Right lobe of liver (tissue), 6 donors: ENCODE results near the gene MXD4. TPM values are rescaled to one million over a fixed set of nuclear protein-coding genes. Genes with fewer than 3 reads are reported as not detected.
"Not testable (repeated sequence)": the region's sequence is repeated elsewhere in the genome, so short reads cannot be mapped to it uniquely, and the experiment has no call there.

Experiments used
- ATAC-seq, 4 donors: fragments of 200-7000 bp; cut with Tn5 transposase; one replicate each; pipeline ENCODE4 v1.9.1; 2020; ENCODE audit warnings: mild to moderate bottlenecking in 4 of 4, moderate library complexity in 4 of 4
- DNase-seq, 3 donors: peaks; one replicate each; pipeline ENCODE4 v3.0.0-alpha.2; 2020
- H3K27ac ChIP-seq, 3 donors: fragments of 200-600 bp; one replicate each; pipeline ENCODE4 v1.8.0; 2022
- H3K27me3 ChIP-seq, 2 donors: fragments of 200-600 bp; one replicate each; pipeline ENCODE4 v1.8.0; 2022
- H3K36me3 ChIP-seq, 4 donors: fragments of 200-600 bp; sonication (generic) in 1 of 4; one replicate each; pipeline versions ENCODE4 v1.5.1 to v1.8.0; 2017 to 2022; ENCODE audit warnings: control low read depth in 1 of 4
- H3K4me1 ChIP-seq, 4 donors: fragments of 200-600 bp; sonication (generic) in 1 of 4; one replicate each; pipeline versions ENCODE4 v1.5.1 to v1.8.0; 2017 to 2022; ENCODE audit warnings: control low read depth in 1 of 4
- H3K4me3 ChIP-seq, 3 donors: fragments of 200-600 bp; one replicate each; pipeline ENCODE4 v1.8.0; 2022
- H3K9me3 ChIP-seq, 4 donors: fragments of 200-600 bp; sonication (generic) in 1 of 4; one replicate each; pipeline versions ENCODE4 v1.5.1 to v1.8.0; 2017 to 2022; ENCODE audit warnings: control low read depth in 1 of 4
- POLR2A ChIP-seq: fragments of 450-650 bp; IDR thresholded peaks from one replicate; pipeline ENCODE4 v1.6.1; 2017; ENCODE audit warnings: antibody characterized with exemption, mild to moderate bottlenecking
- WGBS: methylation state at CpG from one replicate; pipeline ENCODE4 v1.1.6; 2018; ENCODE audit warnings: low coverage, low lambda C conversion rate; ENCODE audit not compliant: insufficient coverage; ENCODE audit errors: missing lambda C conversion rate; 5-methylcytosine and 5-hydroxymethylcytosine counted together
- intact Hi-C, 2 donors: fragments of 100-400 bp; cut with DNase I; formaldehyde crosslinking; loops; one replicate each; pipeline versions ENCODE4 v1.11.2 to v1.14.1; 2022
- small RNA-seq, 2 experiments: library from RNA; depleted of rRNA; stranded (forward); fragments of <200 nt; gene quantifications; one replicate each; pipeline ENCODE3, GENCODE V24; 2016
- total RNA-seq, 6 experiments: library from RNA; depleted of rRNA in 2 of 6; stranded (reverse); fragments of >200 nt in 2 of 6; fragmentation: NEBNext Ultra II Directional in 3 of 6; extraction: Animal tissue kit (Norgen Biotek cat#: 25700) in 3 of 6; gene quantifications; one replicate each; pipeline versions ENCODE4 v1.1.0 to v1.2.4, GENCODE V29; 2016 to 2023
- TF ChIP-seq, protein P1 (sequence below), 4 donors: fragments of 200-600 bp in 3 of 4; fragments of 450-650 bp in 1 of 4; IDR thresholded peaks; one replicate each; pipeline versions ENCODE4 v1.5.1 to v1.8.0; 2016 to 2022; ENCODE audit warnings: antibody characterized with exemption in 4 of 4, mild to moderate bottlenecking in 2 of 4
- donor health status: DM: no; HTN: yes; CAD: no.
- donor health status: DM: no; HTN: no; CAD: no.
- donor health status: DM: no; HTN: no; CAD: no.
- donor health status: DM: no; HTN: yes; CAD: no.
- donor health status: DM: no; HTN: yes; CAD: no.

Gene MXD4
- total RNA-seq, 6 experiments from 2014 or later: 17.8 to 23.0 (median 19.7) TPM

DNA sequence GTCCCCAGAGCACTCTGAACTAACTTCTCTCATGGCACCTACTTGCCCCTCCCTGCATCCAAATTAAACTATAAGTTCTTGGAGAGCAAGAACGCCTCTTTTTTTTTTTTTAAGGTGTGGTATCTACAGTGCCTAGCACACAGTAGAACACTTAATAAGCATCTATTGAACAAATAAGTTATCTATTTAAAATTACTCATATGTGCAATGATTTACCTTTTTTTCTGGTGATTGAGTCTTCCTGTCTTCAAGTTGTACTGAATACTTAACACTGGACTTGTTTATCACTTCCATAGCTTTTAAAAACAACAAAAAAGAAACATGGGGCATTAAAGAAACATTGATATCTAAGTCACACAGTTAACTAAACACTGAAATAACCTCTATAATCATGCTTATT lies 49.1 kb downstream of the MXD4 start:
- Histone ChIP-seq H3K27ac (no peak overlapping the region), H3K9me3 (no peaks in the 10 kb centered on the region), H3K4me1 (no peaks in the 10 kb centered on the region), H3K36me3 (no peaks in the 10 kb centered on the region), H3K27me3 (no peaks in the 10 kb centered on the region), H3K4me3 (no peak overlapping the region)
- WGBS: 84% methylated on average over 1 of the region's 1 CpG
- DNase-seq (no peak), ATAC-seq (no peak)
- TF ChIP-seq, protein P1, sequence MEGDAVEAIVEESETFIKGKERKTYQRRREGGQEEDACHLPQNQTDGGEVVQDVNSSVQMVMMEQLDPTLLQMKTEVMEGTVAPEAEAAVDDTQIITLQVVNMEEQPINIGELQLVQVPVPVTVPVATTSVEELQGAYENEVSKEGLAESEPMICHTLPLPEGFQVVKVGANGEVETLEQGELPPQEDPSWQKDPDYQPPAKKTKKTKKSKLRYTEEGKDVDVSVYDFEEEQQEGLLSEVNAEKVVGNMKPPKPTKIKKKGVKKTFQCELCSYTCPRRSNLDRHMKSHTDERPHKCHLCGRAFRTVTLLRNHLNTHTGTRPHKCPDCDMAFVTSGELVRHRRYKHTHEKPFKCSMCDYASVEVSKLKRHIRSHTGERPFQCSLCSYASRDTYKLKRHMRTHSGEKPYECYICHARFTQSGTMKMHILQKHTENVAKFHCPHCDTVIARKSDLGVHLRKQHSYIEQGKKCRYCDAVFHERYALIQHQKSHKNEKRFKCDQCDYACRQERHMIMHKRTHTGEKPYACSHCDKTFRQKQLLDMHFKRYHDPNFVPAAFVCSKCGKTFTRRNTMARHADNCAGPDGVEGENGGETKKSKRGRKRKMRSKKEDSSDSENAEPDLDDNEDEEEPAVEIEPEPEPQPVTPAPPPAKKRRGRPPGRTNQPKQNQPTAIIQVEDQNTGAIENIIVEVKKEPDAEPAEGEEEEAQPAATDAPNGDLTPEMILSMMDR (IDR thresholded peaks at IDR 0.05): no peak
- no peak for TF ChIP-seq POLR2A
- intact Hi-C loops: loop anchor here in 1 of 2 donors (10.0 kb wide), 1 partner anchor 232 kb away; no protein-coding TSS in a partner anchor

GRCh38 chr4:2202789-2203188 lies 59.1 kb downstream of the MXD4 start:
- intact Hi-C loops: loop anchor here in 1 of 2 donors (10.0 kb wide), 1 partner anchor 242 kb away; no protein-coding TSS in a partner anchor
- H3K27ac ChIP-seq, DNase-seq, H3K9me3 ChIP-seq, H3K4me1 ChIP-seq, ATAC-seq, H3K4me3 ChIP-seq, H3K27me3 ChIP-seq, H3K36me3 ChIP-seq: not testable (repeated sequence)
- WGBS: 90% methylated on average over 1 of the region's 1 CpG

Small RNA genes lying within 50 kb of the gene (small RNA-seq; reads per million reads assigned to genes)
- 0 reads per million in 2 experiments for gene COX6B1P5

Other genes with a start within 250 kb of the MXD4 start
- under 1 TPM in 2 of 6 experiments, not detected in 4; 0.02 to 0.05 TPM for gene NAT8L, start 202.8 kb downstream of the MXD4 start, total RNA-seq
- gene HAUS3, start 20.0 kb downstream of the MXD4 start, total RNA-seq: 1 to 10 TPM; 3.5 to 5.1 (median 4.6) TPM
- 1 to 10 TPM in 4 of 6 experiments, under 1 TPM in 2; 0.87 to 2.5 (median 1.4) TPM for gene POLN, start 20.0 kb downstream of the MXD4 start, total RNA-seq
- 1 to 10 TPM; 2.5 to 9.6 (median 4.8) TPM for gene ZFYVE28, start 156.5 kb upstream of the MXD4 start, total RNA-seq
- under 1 TPM in 5 of 6 experiments, not detected in 1; 0.25 to 0.86 (median 0.29) TPM for gene CFAP99, start 156.8 kb upstream of the MXD4 start, total RNA-seq
- 10 to 100 TPM; 16.2 to 22.5 (median 18.0) TPM for gene RNF4, start 207.0 kb upstream of the MXD4 start, total RNA-seq